ENCODE data around the gene TCTN1.
"Not testable (repeated sequence)": the region's sequence is repeated elsewhere in the genome, so short reads cannot be mapped to it uniquely, and the experiment has no call there.

TCTN1 gene

GRCh38 chr12:110587102-110587501, 26.8 kb upstream of the TCTN1 start:
- DNase-seq = not testable (repeated sequence)

GRCh38 chr12:110590059-110590458, 23.9 kb upstream of the TCTN1 start:
- DNase-seq = no peak

GRCh38 chr12:110590806-110591326, 23.1 kb upstream of the TCTN1 start:
- DNase-seq = no peak

- DNase-seq = no peak
Observed at GRCh38 chr12:110591451-110592051, 22.4 kb upstream of the TCTN1 start.

- DNase-seq = no peak
Observed at GRCh38 chr12:110592078-110592477, 21.9 kb upstream of the TCTN1 start.

- not testable (repeated sequence) for DNase-seq
Observed at GRCh38 chr12:110592919-110593318, 21.0 kb upstream of the TCTN1 start.

- DNase-seq = no peak
Observed at GRCh38 chr12:110597885-110598284, 16.0 kb upstream of the TCTN1 start.

- DNase-seq = no peak
Observed at GRCh38 chr12:110599334-110599733, 14.6 kb upstream of the TCTN1 start.

GRCh38 chr12:110600254-110600653, 13.7 kb upstream of the TCTN1 start:
- peak in 1 of 2 experiments; percentile 49 for DNase-seq

GRCh38 chr12:110602085-110602814, 11.7 kb upstream of the TCTN1 start:
- DNase-seq = peak; percentile 34 to 58

GRCh38 chr12:110606253-110606611, 7.7 kb upstream of the TCTN1 start:
- no peak for DNase-seq

GRCh38 chr12:110613071-110613770, 708 bp upstream of the TCTN1 start:
- DNase-seq = no peak

GRCh38 chr12:110615171-110615570, 1.2 kb downstream of the TCTN1 start:
- DNase-seq = no peak

GRCh38 chr12:110616471-110617115, 2.7 kb downstream of the TCTN1 start:
- DNase-seq = no peak

GRCh38 chr12:110619534-110619953, 5.6 kb downstream of the TCTN1 start:
- DNase-seq = no peak

GRCh38 chr12:110622582-110622981, 8.7 kb downstream of the TCTN1 start:
- DNase-seq = no peak

GRCh38 chr12:110627500-110628195, 13.7 kb downstream of the TCTN1 start:
- no peak for DNase-seq

GRCh38 chr12:110635055-110635454, 21.1 kb downstream of the TCTN1 start:
- no peak for DNase-seq

GRCh38 chr12:110636516-110636915, 22.6 kb downstream of the TCTN1 start:
- DNase-seq = no peak

GRCh38 chr12:110637869-110638441, 24.0 kb downstream of the TCTN1 start:
- DNase-seq = no peak

- no peak for DNase-seq
Observed at GRCh38 chr12:110638796-110639195, 24.9 kb downstream of the TCTN1 start.
